Upper lobe of left lung (tissue), 4 donors: Measurements from ENCODE around the gene HHIP.

Source experiments
- CTCF ChIP-seq, 6 experiments: fragments of 450-650 bp in 4 of 6; fragments of 200-600 bp in 2 of 6; sonication (generic) in 2 of 6; IDR thresholded peaks; one replicate each; pipeline ENCODE4 v1.5.1; 2016 to 2019; ENCODE audit warnings: antibody characterized with exemption in 6 of 6
- EP300 ChIP-seq, 4 donors: sonication (generic); formaldehyde crosslinking; IDR thresholded peaks; one replicate each; pipeline ENCODE4 v1.5.1; 2017; ENCODE audit warnings: antibody characterized with exemption in 4 of 4, control low read depth in 2 of 4
- POLR2A ChIP-seq, 4 donors: fragments of 450-650 bp; IDR thresholded peaks; one replicate each; pipeline ENCODE4 v1.5.1; 2016 to 2017; ENCODE audit warnings: antibody characterized with exemption in 4 of 4, mild to moderate bottlenecking in 2 of 4
- POLR2AphosphoS5 ChIP-seq, 2 donors: sonication (generic); formaldehyde crosslinking; IDR thresholded peaks; one replicate each; pipeline ENCODE4 v1.5.1; 2017; ENCODE audit warnings: antibody characterized with exemption in 2 of 2

- TF ChIP-seq CTCF (IDR thresholded peaks at IDR 0.05) (no peak), POLR2AphosphoS5 (IDR thresholded peaks at IDR 0.05) (no peak), EP300 (IDR thresholded peaks at IDR 0.05) (no peak), POLR2A (IDR thresholded peaks at IDR 0.05) (no peak)
Observed at GRCh38 chr4:144614850-144615585, 30.9 kb upstream of the HHIP start.
